Psoas muscle (tissue), 8 donors: ENCODE measurements around the gene ZNF580. TPM values are rescaled to one million over a fixed set of nuclear protein-coding genes. Genes with fewer than 3 reads are reported as not detected.

Experiments
- ATAC-seq, 4 donors: fragments of 200-7000 bp; cut with Tn5 transposase; one replicate each; pipeline ENCODE4 v1.9.1; 2020; ENCODE audit warnings: moderate library complexity in 3 of 4, mild to moderate bottlenecking in 2 of 4
- DNase-seq, 2 donors: peaks; one replicate each; pipeline ENCODE4 v3.0.0-alpha.2; 2020
- H3K27ac ChIP-seq: fragments of 200-600 bp; one replicate; pipeline ENCODE4 v1.8.0; 2022
- H3K27me3 ChIP-seq, 3 donors: fragments of 200-600 bp in 1 of 3; one replicate each; pipeline versions ENCODE4 v1.6.1 to v1.8.0; 2013 to 2022; ENCODE audit warnings: low read length in 2 of 3, mild to moderate bottlenecking in 2 of 3, moderate library complexity in 1 of 3; ENCODE audit not compliant: insufficient read depth in 3 of 3
- H3K36me3 ChIP-seq, 2 donors: fragments of 200-600 bp in 1 of 2; one replicate each; pipeline versions ENCODE4 v1.6.1 to v1.8.0; 2013 to 2022; ENCODE audit warnings: low read depth in 1 of 2, mild to moderate bottlenecking in 1 of 2, moderate library complexity in 1 of 2; ENCODE audit not compliant: insufficient read depth in 1 of 2
- H3K4me1 ChIP-seq: fragments of 200-600 bp; one replicate; pipeline ENCODE4 v1.8.0; 2022
- H3K4me3 ChIP-seq: fragments of 200-600 bp; one replicate; pipeline ENCODE4 v1.8.0; 2022; ENCODE audit warnings: mild to moderate bottlenecking
- H3K9me3 ChIP-seq: fragments of 200-600 bp; one replicate; pipeline ENCODE4 v1.8.0; 2022
- WGBS, 3 donors: extraction: QIAGEN DNeasy Blood & Tissue Kit; methylation state at CpG; one replicate each; pipeline versions ENCODE4 v1.1.6 to v1.1.7; 2013; 5-methylcytosine and 5-hydroxymethylcytosine counted together
- intact Hi-C, 2 donors: fragments of 100-400 bp; cut with DNase I; formaldehyde crosslinking; loops; one replicate each; pipeline versions ENCODE4 v1.11.0 to v1.14.2; 2022
- polyA plus RNA-seq, 3 donors: library from polyadenylated mRNA; stranded (reverse); fragments of 200-250 nt; gene quantifications; one replicate each; pipeline ENCODE4 v1.2.3, GENCODE V29; 2013
- total RNA-seq, 4 donors: library from RNA; stranded (reverse); fragmentation: NEBNext Ultra II Directional in 2 of 4; extraction: Animal tissue kit (Norgen Biotek cat#: 25700) in 2 of 4; gene quantifications; one replicate each; pipeline versions ENCODE4 v1.2.1 to v1.2.4, GENCODE V29; 2021 to 2023
- TF ChIP-seq, protein P1 (sequence below): fragments of 200-600 bp; IDR thresholded peaks from one replicate; pipeline ENCODE4 v1.8.0; 2022; ENCODE audit warnings: antibody characterized with exemption
- donor health status: healthy with polysubstance abuse.
- donor health status: DM: no; HTN: no; CAD: no; lungs with moderate emphysema.
- donor health status: Bipolar disorder and iron deficiency.
- donor health status: healthy.
- donor health status: DM: yes; HTN: yes; CAD: no.
- donor health status: DM: no; HTN: no; CAD: no.
- donor health status: DM: no; HTN: no; CAD: no.
- donor health status: DM: yes; HTN: yes; CAD: no.

The ZNF580 gene
- total and polyA plus RNA-seq, 7 donors = 5.9 to 21.1 (median 13.5) TPM

DNA sequence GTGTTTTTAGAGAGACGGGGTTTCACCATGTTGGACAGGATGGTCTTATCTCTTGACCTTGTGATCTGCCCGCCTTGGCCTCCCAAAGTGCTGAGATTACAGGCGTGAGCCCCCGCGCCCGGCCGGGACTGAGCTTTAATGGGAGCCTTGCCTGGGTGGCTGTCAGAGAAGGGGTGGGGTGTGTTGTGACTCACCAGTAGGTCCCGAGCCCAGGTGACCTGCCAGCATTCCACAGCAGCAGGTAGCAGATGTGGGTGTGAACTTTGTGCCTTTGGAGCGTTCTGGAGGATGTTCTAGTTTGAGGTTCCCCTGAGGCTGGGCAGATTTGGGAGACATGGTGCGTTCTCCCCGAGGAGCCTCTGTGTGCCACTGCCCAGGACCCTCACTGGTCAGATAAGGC lies 27.2 kb downstream of the ZNF580 start:
- H3K4me1 ChIP-seq = no peaks in the 10 kb centered on the region
- intact Hi-C loops = no loop called here
- H3K27me3 ChIP-seq = no peaks in the 10 kb centered on the region
- no peak overlapping the region for H3K27ac ChIP-seq
- TF ChIP-seq, protein P1, sequence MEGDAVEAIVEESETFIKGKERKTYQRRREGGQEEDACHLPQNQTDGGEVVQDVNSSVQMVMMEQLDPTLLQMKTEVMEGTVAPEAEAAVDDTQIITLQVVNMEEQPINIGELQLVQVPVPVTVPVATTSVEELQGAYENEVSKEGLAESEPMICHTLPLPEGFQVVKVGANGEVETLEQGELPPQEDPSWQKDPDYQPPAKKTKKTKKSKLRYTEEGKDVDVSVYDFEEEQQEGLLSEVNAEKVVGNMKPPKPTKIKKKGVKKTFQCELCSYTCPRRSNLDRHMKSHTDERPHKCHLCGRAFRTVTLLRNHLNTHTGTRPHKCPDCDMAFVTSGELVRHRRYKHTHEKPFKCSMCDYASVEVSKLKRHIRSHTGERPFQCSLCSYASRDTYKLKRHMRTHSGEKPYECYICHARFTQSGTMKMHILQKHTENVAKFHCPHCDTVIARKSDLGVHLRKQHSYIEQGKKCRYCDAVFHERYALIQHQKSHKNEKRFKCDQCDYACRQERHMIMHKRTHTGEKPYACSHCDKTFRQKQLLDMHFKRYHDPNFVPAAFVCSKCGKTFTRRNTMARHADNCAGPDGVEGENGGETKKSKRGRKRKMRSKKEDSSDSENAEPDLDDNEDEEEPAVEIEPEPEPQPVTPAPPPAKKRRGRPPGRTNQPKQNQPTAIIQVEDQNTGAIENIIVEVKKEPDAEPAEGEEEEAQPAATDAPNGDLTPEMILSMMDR = no peak
- no peak overlapping the region for H3K4me3 ChIP-seq
- WGBS, 3 donors = 85 to 89% (median 86%) methylated on average over 11 of the region's 11 CpGs
- no peak for ATAC-seq
- peaks cover 6 to 89% of the 10 kb centered on the region in 2 donors for H3K36me3 ChIP-seq
- H3K9me3 ChIP-seq = no peaks in the 10 kb centered on the region
- DNase-seq = no peak

DNA sequence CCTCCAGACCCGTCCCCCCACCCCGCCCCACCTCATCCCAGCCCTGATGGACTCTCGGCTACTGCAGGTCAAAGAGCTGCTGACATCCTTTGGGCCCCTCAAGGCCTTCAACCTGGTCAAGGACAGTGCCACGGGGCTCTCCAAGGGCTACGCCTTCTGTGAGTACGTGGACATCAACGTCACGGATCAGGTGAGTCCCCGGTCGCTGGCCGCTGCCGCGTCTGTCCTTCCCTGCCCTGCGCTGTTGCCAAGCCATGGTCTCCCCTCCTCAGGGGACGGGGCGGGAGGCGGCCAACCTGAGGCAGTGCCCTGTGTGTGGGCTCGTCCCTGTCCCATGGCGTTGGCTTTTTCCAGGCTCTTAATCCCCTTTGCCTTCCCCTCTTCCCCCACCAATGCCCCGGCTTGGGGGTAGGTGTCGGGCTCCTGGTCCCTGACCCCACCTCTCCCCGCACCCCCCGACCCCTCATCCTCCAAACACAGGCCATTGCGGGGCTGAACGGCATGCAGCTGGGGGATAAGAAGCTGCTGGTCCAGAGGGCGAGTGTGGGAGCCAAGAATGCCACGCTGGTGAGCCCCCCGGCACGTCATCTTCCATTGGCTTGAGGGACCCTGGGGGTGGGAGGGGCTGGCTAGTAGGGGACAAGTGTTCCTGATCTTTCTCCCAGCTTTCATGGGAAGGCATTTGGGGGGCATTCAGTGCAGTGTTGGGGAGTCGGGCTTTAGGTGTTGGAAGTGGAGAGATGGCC lies 28.0 kb downstream of the ZNF580 start:
- Histone ChIP-seq H3K36me3 (peaks cover 6 to 85% of the 10 kb centered on the region in 2 donors), H3K27me3 (no peaks in the 10 kb centered on the region), H3K27ac (no peak overlapping the region), H3K4me3 (no peak overlapping the region), H3K4me1 (no peaks in the 10 kb centered on the region), H3K9me3 (no peaks in the 10 kb centered on the region)
- TF ChIP-seq, protein P1 = no peak
- intact Hi-C loops = no loop called here
- 85 to 87% (median 86%) methylated on average over 30 of the region's 30 CpGs for WGBS, 3 donors
- ATAC-seq (no peak), DNase-seq (no peak)

DNA sequence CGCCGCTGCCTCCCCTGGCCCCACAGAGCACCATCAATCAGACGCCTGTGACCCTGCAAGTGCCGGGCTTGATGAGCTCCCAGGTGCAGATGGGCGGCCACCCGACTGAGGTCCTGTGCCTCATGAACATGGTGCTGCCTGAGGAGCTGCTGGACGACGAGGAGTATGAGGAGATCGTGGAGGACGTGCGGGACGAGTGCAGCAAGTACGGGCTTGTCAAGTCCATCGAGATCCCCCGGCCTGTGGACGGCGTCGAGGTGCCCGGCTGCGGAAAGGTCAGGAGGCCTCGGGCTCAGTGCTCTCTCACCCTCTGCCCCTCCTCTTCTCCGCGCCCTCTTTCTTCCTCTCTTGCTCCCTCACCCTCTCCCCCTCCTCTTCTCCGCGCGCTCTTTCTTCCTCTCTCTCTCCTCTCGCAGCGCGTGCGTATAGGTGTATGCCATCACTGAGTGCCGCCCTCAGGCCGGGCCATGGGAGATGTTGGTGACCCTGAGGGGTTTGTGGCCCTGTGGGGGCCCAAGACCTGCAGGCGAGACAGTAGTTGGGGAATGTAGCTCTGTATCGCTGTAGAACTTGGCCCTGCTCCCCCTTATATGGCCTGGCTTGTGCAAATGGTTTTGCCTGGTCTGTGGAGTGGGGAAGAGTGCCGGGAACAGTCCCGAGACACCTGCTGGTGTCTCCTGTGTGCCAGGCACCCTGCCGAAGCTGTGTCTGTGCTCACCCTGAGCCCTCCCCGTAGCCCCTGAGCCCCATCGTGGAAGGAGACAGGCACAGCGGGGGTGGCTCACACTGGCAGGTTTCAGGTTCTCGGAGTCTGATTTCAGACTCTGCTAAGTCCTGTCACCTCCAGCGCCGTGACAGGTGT lies 28.8 kb downstream of the ZNF580 start:
- Histone ChIP-seq H3K4me3 (no peak overlapping the region), H3K36me3 (peaks cover 3 to 81% of the 10 kb centered on the region in 2 donors), H3K27ac (no peak overlapping the region), H3K9me3 (no peaks in the 10 kb centered on the region), H3K27me3 (no peaks in the 10 kb centered on the region), H3K4me1 (peaks cover 5% of the 10 kb centered on the region)
- DNase-seq (no peak), ATAC-seq (no peak)
- intact Hi-C loops = loop anchor here in 1 of 2 donors (2.0 kb wide), 1 partner anchor 13 kb away; no protein-coding TSS in a partner anchor
- TF ChIP-seq, protein P1 = no peak
- 81 to 87% (median 86%) methylated on average over 34 to 43 of the region's 43 CpGs for WGBS, 3 donors

DNA sequence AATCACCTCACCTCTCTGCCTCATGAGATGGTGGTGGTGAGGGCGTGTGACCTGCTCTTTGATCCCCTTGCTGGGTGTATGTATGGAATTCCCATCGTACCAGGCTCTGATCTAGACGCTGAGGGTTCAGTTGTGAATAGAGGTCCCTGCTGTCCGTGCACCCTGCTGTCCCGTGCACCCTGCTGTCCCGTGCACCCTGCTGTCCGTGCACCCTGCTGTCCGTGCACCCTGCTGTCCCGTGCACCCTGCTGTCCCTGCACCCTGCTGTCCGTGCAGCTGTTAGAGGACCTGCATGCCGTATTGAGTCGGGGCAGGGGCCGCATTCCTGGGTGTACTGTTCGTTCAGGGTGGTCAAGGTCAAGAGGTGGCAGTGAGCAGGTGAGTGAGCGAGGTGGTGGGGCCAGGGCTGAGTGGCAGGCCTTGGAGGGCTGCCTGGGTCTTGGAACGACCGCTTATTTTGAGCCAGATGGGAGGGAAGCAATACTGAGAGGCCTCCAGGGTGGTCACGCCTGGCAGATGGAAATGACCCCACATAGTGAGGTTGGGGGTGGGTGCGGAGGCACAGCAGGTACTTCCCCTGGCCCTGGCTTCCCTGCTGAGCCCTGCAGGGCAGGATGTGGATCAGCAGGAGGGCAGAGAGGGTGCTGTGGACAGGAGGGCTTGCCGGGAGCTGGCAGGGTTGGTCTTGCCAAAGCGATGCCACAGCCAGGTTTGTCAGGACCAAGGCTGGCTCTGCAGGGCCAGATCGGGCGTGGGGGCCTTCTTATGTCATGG lies 29.7 kb downstream of the ZNF580 start:
- H3K27ac ChIP-seq = no peak overlapping the region
- H3K27me3 ChIP-seq = no peaks in the 10 kb centered on the region
- H3K4me1 ChIP-seq = peaks cover 5% of the 10 kb centered on the region
- intact Hi-C loops = loop anchor here in 1 of 2 donors (2.0 kb wide), 1 partner anchor 14 kb away; no protein-coding TSS in a partner anchor
- H3K4me3 ChIP-seq = no peak overlapping the region
- TF ChIP-seq, protein P1 = no peak
- H3K9me3 ChIP-seq = no peaks in the 10 kb centered on the region
- H3K36me3 ChIP-seq = peaks cover 3 to 75% of the 10 kb centered on the region in 2 donors
- ATAC-seq (no peak), DNase-seq (no peak)
- 64 to 75% (median 65%) methylated on average over 23 of the region's 23 CpGs for WGBS, 3 donors
